Measurements from ENCODE around the gene CCT2. TPM values are rescaled to one million over a fixed set of nuclear protein-coding genes. Genes with fewer than 3 reads are reported as not detected.

CCT2 gene
- total RNA-seq, 1 donor from 2014 or later: 279 TPM

DNA sequence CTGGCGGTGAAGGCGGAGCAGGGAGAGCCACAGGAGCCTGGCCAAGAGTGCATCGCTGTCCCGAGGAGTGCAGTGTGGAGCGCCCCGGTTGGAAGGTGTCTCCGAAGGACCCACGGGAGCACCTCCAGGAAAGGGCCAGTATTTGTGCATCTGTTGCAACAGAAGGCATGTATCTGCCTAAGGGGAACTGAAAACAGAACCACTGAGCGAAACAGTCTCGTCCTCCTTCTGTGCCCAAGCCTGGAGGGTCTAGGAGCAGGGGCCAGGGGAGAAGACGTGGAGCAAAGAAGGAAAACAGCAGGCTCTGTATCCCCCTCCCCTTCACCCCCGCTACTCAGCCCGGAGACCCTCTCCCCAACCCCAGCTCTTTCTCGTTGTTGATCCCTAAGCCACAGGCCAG is 30.8 kb downstream of the CCT2 start:
- DNase-seq (ENCODE audit: low read depth): no peak
- no peak for TF ChIP-seq CTCF (conservative IDR thresholded peaks at IDR 0.05; ENCODE audit: low read depth, low read length)
- no peak overlapping the region for H3K4me3 ChIP-seq (ENCODE audit: low read depth, low read length)

- TF ChIP-seq CTCF (conservative IDR thresholded peaks at IDR 0.05; ENCODE audit: low read depth, low read length): no peak
- no peak for DNase-seq (ENCODE audit: low read depth)
These were observed 33.8 kb downstream of the CCT2 start for GRCh38 chr12:69619050-69619449.

GRCh38 chr12:69620077-69620476 is 34.8 kb downstream of the CCT2 start:
- H3K4me3 ChIP-seq (ENCODE audit: low read depth, low read length): no peak overlapping the region
- TF ChIP-seq CTCF (conservative IDR thresholded peaks at IDR 0.05; ENCODE audit: low read depth, low read length): no peak
- no peak for DNase-seq (ENCODE audit: low read depth)

More at GRCh38 chr12:69619050-69619449, 33.8 kb downstream of the CCT2 start:
- H3K4me3 ChIP-seq (ENCODE audit: low read depth, low read length): no peak overlapping the region

- DNase-seq (ENCODE audit: low read depth): no peak
- TF ChIP-seq CTCF (conservative IDR thresholded peaks at IDR 0.05; ENCODE audit: low read depth, low read length): no peak
These were observed 35.7 kb downstream of the CCT2 start for GRCh38 chr12:69620921-69621320.

GRCh38 chr12:69621551-69621950 is 36.3 kb downstream of the CCT2 start:
- DNase-seq (ENCODE audit: low read depth): no peak
- TF ChIP-seq CTCF (conservative IDR thresholded peaks at IDR 0.05; ENCODE audit: low read depth, low read length): no peak
- no peak overlapping the region for H3K4me3 ChIP-seq (ENCODE audit: low read depth, low read length)

More at GRCh38 chr12:69620921-69621320, 35.7 kb downstream of the CCT2 start:
- H3K4me3 ChIP-seq (ENCODE audit: low read depth, low read length): no peak overlapping the region

- H3K4me3 ChIP-seq (ENCODE audit: low read depth, low read length): no peak overlapping the region
- no peak for DNase-seq (ENCODE audit: low read depth)
- no peak for TF ChIP-seq CTCF (conservative IDR thresholded peaks at IDR 0.05; ENCODE audit: low read depth, low read length)
These were observed 38.7 kb downstream of the CCT2 start for GRCh38 chr12:69623970-69624369.

- TF ChIP-seq CTCF (conservative IDR thresholded peaks at IDR 0.05; ENCODE audit: low read depth, low read length): no peak
- DNase-seq (ENCODE audit: low read depth): no peak
- no peak overlapping the region for H3K4me3 ChIP-seq (ENCODE audit: low read depth, low read length)
These were observed 42.2 kb downstream of the CCT2 start for GRCh38 chr12:69627501-69627900.
